ENCODE measurements around the gene NSUN6. TPM values are rescaled to one million over a fixed set of nuclear protein-coding genes. Genes with fewer than 3 reads are reported as not detected.

Gene NSUN6
- polyA plus RNA-seq, 4 donors = 17.7 to 41.0 (median 23.1) TPM

GRCh38 chr10:18566177-18566576 lies 85.2 kb downstream of the NSUN6 start:
- no peak for DNase-seq (ENCODE audit: low read depth in 4 of 4, low spot score in 3 of 4)

GRCh38 chr10:18565006-18565405 lies 86.4 kb downstream of the NSUN6 start:
- DNase-seq (ENCODE audit: low read depth in 4 of 4, low spot score in 3 of 4) = no peak

GRCh38 chr10:18563003-18563726 lies 88.2 kb downstream of the NSUN6 start:
- no peak for DNase-seq (ENCODE audit: low read depth in 4 of 4, low spot score in 3 of 4)

GRCh38 chr10:18561861-18562551 lies 89.4 kb downstream of the NSUN6 start:
- DNase-seq (ENCODE audit: low read depth in 4 of 4, low spot score in 3 of 4) = no peak

GRCh38 chr10:18557960-18558359 lies 93.4 kb downstream of the NSUN6 start:
- DNase-seq (ENCODE audit: low read depth in 4 of 4, low spot score in 3 of 4) = no peak

GRCh38 chr10:18556522-18557147 lies 94.8 kb downstream of the NSUN6 start:
- no peak for DNase-seq (ENCODE audit: low read depth in 4 of 4, low spot score in 3 of 4)

- no peak for DNase-seq (ENCODE audit: low read depth in 4 of 4, low spot score in 3 of 4)
Measured at GRCh38 chr10:18554479-18554878, 96.9 kb downstream of the NSUN6 start.

GRCh38 chr10:18551473-18551872 lies 99.9 kb downstream of the NSUN6 start:
- DNase-seq (ENCODE audit: low read depth in 4 of 4, low spot score in 3 of 4) = no peak

GRCh38 chr10:18549105-18549504 lies 102.3 kb downstream of the NSUN6 start:
- DNase-seq (ENCODE audit: low read depth in 4 of 4, low spot score in 3 of 4) = no peak

- DNase-seq (ENCODE audit: low read depth in 4 of 4, low spot score in 3 of 4) = no peak
Measured at GRCh38 chr10:18545621-18546305, 105.6 kb downstream of the NSUN6 start.

- no peak for DNase-seq (ENCODE audit: low read depth in 4 of 4, low spot score in 3 of 4)
Measured at GRCh38 chr10:18542832-18543231, 108.6 kb downstream of the NSUN6 start.

GRCh38 chr10:18540195-18540594 lies 111.2 kb downstream of the NSUN6 start:
- no peak for DNase-seq (ENCODE audit: low read depth in 4 of 4, low spot score in 3 of 4)

GRCh38 chr10:18539335-18539734 lies 112.1 kb downstream of the NSUN6 start:
- no peak for DNase-seq (ENCODE audit: low read depth in 4 of 4, low spot score in 3 of 4)

GRCh38 chr10:18533896-18534295 lies 117.5 kb downstream of the NSUN6 start:
- peak in 3 of 4 donors; percentile 19 to 48 (median 31) for DNase-seq (ENCODE audit: low read depth in 4 of 4, low spot score in 3 of 4)

- DNase-seq (ENCODE audit: low read depth in 4 of 4, low spot score in 3 of 4) = no peak
Measured at GRCh38 chr10:18532881-18533535, 118.4 kb downstream of the NSUN6 start.

GRCh38 chr10:18528292-18528691 lies 123.1 kb downstream of the NSUN6 start:
- no peak for DNase-seq (ENCODE audit: low read depth in 4 of 4, low spot score in 3 of 4)

GRCh38 chr10:18527687-18528086 lies 123.7 kb downstream of the NSUN6 start:
- DNase-seq (ENCODE audit: low read depth in 4 of 4, low spot score in 3 of 4) = peak in 1 of 4 donors; percentile 19

GRCh38 chr10:18523858-18524257 lies 127.5 kb downstream of the NSUN6 start:
- no peak for DNase-seq (ENCODE audit: low read depth in 4 of 4, low spot score in 3 of 4)

- no peak for DNase-seq (ENCODE audit: low read depth in 4 of 4, low spot score in 3 of 4)
Measured at GRCh38 chr10:18523025-18523424, 128.4 kb downstream of the NSUN6 start.

- DNase-seq (ENCODE audit: low read depth in 4 of 4, low spot score in 3 of 4) = no peak
Measured at GRCh38 chr10:18516851-18517250, 134.5 kb downstream of the NSUN6 start.

- DNase-seq (ENCODE audit: low read depth in 4 of 4, low spot score in 3 of 4) = no peak
Measured at GRCh38 chr10:18514537-18514936, 136.8 kb downstream of the NSUN6 start.
